Panc1 (cell line): ENCODE data around the gene VPS52. TPM values are rescaled to one million over a fixed set of nuclear protein-coding genes. Genes with fewer than 3 reads are reported as not detected.

Experiments used
- ATAC-seq: fragments of 200-7000 bp; cut with Tn5 transposase; 2 replicates; pipeline ENCODE4 v1.9.1; 2020; ENCODE audit warnings: mild to moderate bottlenecking, moderate library complexity
- BruUV-seq: library from RNA; stranded (reverse); fragments of 400-500 nt; replicated peaks from 2 replicates; lab custom pipeline; 2021; lab: Mats Ljungman, UMichigan
- CTCF ChIA-PET: fragments of 300-600 bp; sonication (Branson Sonifier 250); formaldehyde crosslinking; loops from one replicate; lab custom pipeline; 2022; ENCODE audit warnings: antibody characterized with exemption; lab: Charles Lee
- POLR2A ChIA-PET: fragments of 300-600 bp; sonication (Branson Sonifier 250); formaldehyde crosslinking; loops from one replicate; lab custom pipeline; 2022; ENCODE audit warnings: antibody characterized with exemption; lab: Charles Lee
- DNase-seq: peaks from one replicate; pipeline ENCODE4 v3.0.0-alpha.2; 2010; ENCODE audit warnings: low read depth, low spot score
- H3K27ac ChIP-seq: 2 replicates; pipeline ENCODE4 v1.5.1; 2011; ENCODE audit warnings: mild to moderate bottlenecking, low read length, inconsistent platforms
- H3K27me3 ChIP-seq: fragments of 200-500 bp; sonication (Bioruptor generic); 2 replicates; pipeline ENCODE4 v1.6.0; 2014; ENCODE audit warnings: low read length, inconsistent platforms; ENCODE audit not compliant: control insufficient read depth, insufficient read depth
- H3K36me3 ChIP-seq: fragments of 200-500 bp; sonication (Bioruptor generic); 2 replicates; pipeline ENCODE4 v1.5.1; 2014; ENCODE audit warnings: inconsistent platforms, mild to moderate bottlenecking, low read length, moderate library complexity; ENCODE audit not compliant: control insufficient read depth, insufficient read depth
- H3K4me1 ChIP-seq: 2 replicates; pipeline ENCODE4 v1.5.1; 2011; ENCODE audit warnings: inconsistent platforms, mild to moderate bottlenecking, low read length, moderate library complexity; ENCODE audit not compliant: control insufficient read depth, insufficient read depth
- H3K4me3 ChIP-seq, 2 experiments: 2 replicates each; pipeline ENCODE4 v1.5.1; 2011 to 2012; ENCODE audit warnings: low read depth in 2 of 2, low read length in 2 of 2, mild to moderate bottlenecking in 2 of 2, inconsistent platforms in 1 of 2, moderate library complexity in 1 of 2
- H3K9me3 ChIP-seq: fragments of 200-500 bp; sonication (Bioruptor generic); 2 replicates; pipeline ENCODE4 v1.5.1; 2014; ENCODE audit warnings: low read depth, mild to moderate bottlenecking, inconsistent platforms, low read length, moderate library complexity; ENCODE audit not compliant: control insufficient read depth, insufficient read depth
- POLR2AphosphoS5 ChIP-seq: IDR thresholded peaks from 2 replicates; pipeline ENCODE4 v1.6.1; 2012; ENCODE audit warnings: mild to moderate bottlenecking, low read depth, low read length, moderate library complexity
- SIN3A ChIP-seq: IDR thresholded peaks from 2 replicates; pipeline ENCODE4 v1.6.1; 2012; ENCODE audit warnings: low read depth, mild to moderate bottlenecking, low read length, moderate library complexity, borderline replicate concordance; ENCODE audit not compliant: insufficient read depth
- TCF7L2 ChIP-seq: IDR thresholded peaks from 2 replicates; pipeline ENCODE4 v1.6.1; 2011; ENCODE audit warnings: mild to moderate bottlenecking, low read depth, low read length, inconsistent platforms
- in situ Hi-C: cut with HindIII; loops from 2 replicates; pipeline ENCODE4 v1.10.0; 2016; ENCODE audit warnings: low sequenced_read_pairs, low pct_unique_long_range_greater_than_20kb
- intact Hi-C: fragments of 100-400 bp; cut with micrococcal nuclease; formaldehyde crosslinking; loops from one replicate; pipeline ENCODE4 v1.10.0; 2022; ENCODE audit not compliant: unreplicated experiment
- total RNA-seq: library from RNA; stranded (reverse); gene quantifications from one replicate; pipeline ENCODE4 v1.2.1, GENCODE V29; 2021; ENCODE audit not compliant: unreplicated experiment
- TF ChIP-seq, protein P1 (sequence below), 2 experiments: IDR thresholded peaks; 2 replicates each; pipeline ENCODE4 v1.6.1; 2011 to 2012; ENCODE audit warnings: low read depth in 2 of 2, control low read depth in 1 of 2, low read length in 1 of 2, mild to moderate bottlenecking in 1 of 2, moderate library complexity in 1 of 2; ENCODE audit not compliant: insufficient read depth in 1 of 2

Gene VPS52
- total RNA-seq, 1 experiment from 2014 or later, result 77.7 TPM

DNA sequence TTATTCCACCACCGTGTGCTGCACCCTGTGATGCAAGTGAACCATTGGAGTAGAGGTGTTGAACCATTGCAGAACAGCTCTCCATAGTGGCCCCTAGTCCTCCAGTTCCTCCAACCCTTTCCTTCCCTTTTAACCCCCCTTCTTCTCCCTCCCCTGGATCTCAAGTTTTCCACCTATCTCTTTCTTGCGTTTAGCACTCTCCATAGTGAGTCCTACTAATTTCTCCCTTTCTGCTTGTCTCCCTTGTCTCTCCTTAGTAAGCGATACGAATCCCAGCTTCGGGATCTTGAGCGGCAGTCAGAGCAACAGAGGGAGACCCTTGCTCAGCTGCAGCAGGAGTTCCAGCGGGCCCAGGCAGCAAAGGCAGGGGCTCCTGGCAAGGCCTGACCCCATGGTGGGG is 18.8 kb upstream of the VPS52 start:
- BruUV-seq, result no TSS peak
- in situ Hi-C loops, result no loop called here
- H3K4me3 ChIP-seq, result peak overlapping the region; percentile 91 to 97

DNA sequence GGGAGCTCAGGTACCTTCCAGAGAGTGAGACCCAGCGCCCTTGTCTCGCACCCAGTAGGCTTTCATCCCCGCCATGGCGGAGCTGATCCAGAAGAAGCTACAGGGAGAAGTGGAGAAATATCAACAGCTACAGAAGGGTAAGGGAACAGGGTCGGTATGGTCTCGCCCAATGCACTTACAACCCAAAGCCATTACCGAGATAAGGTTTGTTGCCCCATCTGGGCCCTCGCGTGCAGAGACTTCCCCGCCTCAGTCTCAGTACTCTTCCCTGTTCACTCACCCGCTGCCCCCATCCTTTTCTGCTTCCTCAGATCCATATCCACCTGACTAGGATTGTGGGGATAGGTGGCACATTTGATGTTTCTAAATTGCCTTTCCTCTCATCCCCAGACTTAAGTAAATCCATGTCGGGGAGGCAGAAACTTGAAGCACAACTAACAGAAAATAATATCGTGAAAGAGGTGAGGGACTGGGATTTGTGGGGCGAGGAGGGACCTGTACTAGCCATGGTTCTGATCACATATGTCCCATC is 18.2 kb upstream of the VPS52 start:
- ChIA-PET POLR2A (interaction anchor here (0.6 to 1.9 kb wide), 5 partner anchors 8 to 218 kb away, joined by 3 to 11 read pairs (median 3); partner anchors contain the start of gene B3GALT4), CTCF (interaction anchor here (1.6 kb wide), 1 partner anchor 12 kb away, joined by 4 read pairs; the partner anchor contains the start of gene B3GALT4)
- in situ Hi-C loops, result no loop called here
- DNase-seq (no peak), ATAC-seq (peak; percentile 43)
- Histone ChIP-seq H3K36me3 (peaks cover 11% of the 10 kb centered on the region), H3K4me3 (peak overlapping the region; percentile 91 to 97), H3K9me3 (no peaks in the 10 kb centered on the region), H3K27ac (peak overlapping the region; percentile 95), H3K27me3 (no peaks in the 10 kb centered on the region), H3K4me1 (peaks cover 19% of the 10 kb centered on the region)
- intact Hi-C loops, result no loop called here
- BruUV-seq, result TSS peak; percentile 98
- TF ChIP-seq SIN3A, result no peak
- TF ChIP-seq POLR2AphosphoS5, result 0 out of 2 replicates have a peak, but pooled peaks have one; percentile 44

More for the DNA sequence above, 18.8 kb upstream of the VPS52 start:
- no peak for DNase-seq
- Histone ChIP-seq H3K4me1 (peaks cover 19% of the 10 kb centered on the region), H3K27ac (peak overlapping the region; percentile 95), H3K9me3 (no peaks in the 10 kb centered on the region), H3K36me3 (peaks cover 10% of the 10 kb centered on the region), H3K27me3 (no peaks in the 10 kb centered on the region)
- no peak for ATAC-seq
- TF ChIP-seq POLR2AphosphoS5 (0 out of 2 replicates have a peak, but pooled peaks have one; percentile 23), TCF7L2 (no peak)
- intact Hi-C loops, result no loop called here
- ChIA-PET CTCF (no interaction called here), POLR2A (no interaction called here)

DNA sequence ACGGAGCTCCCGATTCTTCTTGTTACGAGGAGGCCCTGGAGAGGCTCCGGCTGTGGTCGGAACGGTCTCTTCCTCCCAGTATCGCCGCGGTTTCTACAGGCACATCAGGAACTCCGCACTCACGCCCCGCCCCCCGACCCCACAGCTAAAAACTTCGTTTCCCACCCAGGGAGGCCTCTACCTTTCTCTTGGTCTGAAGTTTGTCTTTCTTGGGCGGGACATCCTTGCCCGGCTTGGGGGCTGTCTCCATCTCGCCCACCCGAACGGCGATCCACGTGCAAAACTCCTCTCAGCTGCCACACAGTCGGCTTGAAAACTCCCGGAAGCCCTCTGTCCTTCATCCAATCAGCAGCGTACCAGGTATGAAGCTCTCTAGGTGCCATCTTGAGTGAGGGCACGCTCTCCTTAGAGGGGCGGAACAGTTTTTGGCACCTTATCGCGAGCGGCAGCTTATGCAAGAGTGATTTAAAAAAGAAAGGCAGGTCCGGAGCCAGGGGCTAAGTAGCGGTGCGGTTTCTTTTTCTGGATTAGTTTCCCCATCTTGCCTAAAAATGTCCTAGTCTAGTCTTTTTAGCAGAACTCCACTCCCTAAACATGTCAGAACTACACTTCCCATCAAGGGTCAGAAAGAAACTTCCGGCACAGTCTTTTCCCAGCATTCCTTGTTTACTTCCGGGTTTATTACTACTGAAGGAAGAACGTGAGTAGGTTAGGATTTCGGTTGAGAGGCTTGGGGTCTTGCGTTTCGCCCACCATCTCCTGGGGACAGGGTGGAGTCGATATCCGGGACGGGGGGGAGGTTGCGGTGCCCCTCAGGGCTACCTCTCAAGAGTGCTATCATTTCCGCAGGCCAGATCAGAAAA is 17.5 kb upstream of the VPS52 start, which contains the start of the genes PFDN6 and WDR46:
PFDN6 (plus strand) TSS at position 681 of the 863 bp plus-strand sequence. CDS start 256 bp downstream, outside the sequence.
WDR46 (minus strand) TSS at position 319 of the 863 bp plus-strand sequence; CDS start at position 250, 69 bp downstream.
- CTCF ChIA-PET, result interaction anchor here (0.6 to 1.6 kb wide), 2 partner anchors 12 to 44 kb away, joined by 4 to 5 read pairs; partner anchors contain the start of gene B3GALT4
- Histone ChIP-seq H3K27ac (peak within 1 kb of the TSS; percentile 95), H3K4me1 (peaks cover 19% of the 10 kb centered on the region), H3K27me3 (no peaks in the 10 kb centered on the region), H3K36me3 (peaks cover 13% of the 10 kb centered on the region), H3K9me3 (no peaks in the 10 kb centered on the region), H3K4me3 (peak within 1 kb of the TSS; percentile 91 to 97)
- DNase-seq, result peak; percentile 93
- no TSS peak for BruUV-seq
- intact Hi-C loops, result no loop called here
- ATAC-seq, result peak; percentile 97
- in situ Hi-C loops, result no loop called here
- POLR2A ChIA-PET, result interaction anchor here (0.6 to 1.9 kb wide), 5 partner anchors 8 to 217 kb away, joined by 3 to 11 read pairs (median 3); partner anchors contain the start of gene B3GALT4
- TF ChIP-seq, protein P1, sequence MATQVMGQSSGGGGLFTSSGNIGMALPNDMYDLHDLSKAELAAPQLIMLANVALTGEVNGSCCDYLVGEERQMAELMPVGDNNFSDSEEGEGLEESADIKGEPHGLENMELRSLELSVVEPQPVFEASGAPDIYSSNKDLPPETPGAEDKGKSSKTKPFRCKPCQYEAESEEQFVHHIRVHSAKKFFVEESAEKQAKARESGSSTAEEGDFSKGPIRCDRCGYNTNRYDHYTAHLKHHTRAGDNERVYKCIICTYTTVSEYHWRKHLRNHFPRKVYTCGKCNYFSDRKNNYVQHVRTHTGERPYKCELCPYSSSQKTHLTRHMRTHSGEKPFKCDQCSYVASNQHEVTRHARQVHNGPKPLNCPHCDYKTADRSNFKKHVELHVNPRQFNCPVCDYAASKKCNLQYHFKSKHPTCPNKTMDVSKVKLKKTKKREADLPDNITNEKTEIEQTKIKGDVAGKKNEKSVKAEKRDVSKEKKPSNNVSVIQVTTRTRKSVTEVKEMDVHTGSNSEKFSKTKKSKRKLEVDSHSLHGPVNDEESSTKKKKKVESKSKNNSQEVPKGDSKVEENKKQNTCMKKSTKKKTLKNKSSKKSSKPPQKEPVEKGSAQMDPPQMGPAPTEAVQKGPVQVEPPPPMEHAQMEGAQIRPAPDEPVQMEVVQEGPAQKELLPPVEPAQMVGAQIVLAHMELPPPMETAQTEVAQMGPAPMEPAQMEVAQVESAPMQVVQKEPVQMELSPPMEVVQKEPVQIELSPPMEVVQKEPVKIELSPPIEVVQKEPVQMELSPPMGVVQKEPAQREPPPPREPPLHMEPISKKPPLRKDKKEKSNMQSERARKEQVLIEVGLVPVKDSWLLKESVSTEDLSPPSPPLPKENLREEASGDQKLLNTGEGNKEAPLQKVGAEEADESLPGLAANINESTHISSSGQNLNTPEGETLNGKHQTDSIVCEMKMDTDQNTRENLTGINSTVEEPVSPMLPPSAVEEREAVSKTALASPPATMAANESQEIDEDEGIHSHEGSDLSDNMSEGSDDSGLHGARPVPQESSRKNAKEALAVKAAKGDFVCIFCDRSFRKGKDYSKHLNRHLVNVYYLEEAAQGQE (IDR thresholded peaks at IDR 0.05; ENCODE audit: insufficient read depth in 1 of 2, low read depth in 2 of 2, low read length in 1 of 2), result no peak
- peak; percentile 68; the same call in 1 of the 2 replicates for TF ChIP-seq SIN3A
- TF ChIP-seq POLR2AphosphoS5, result peak; percentile 85
